RWPE1 (cell line): Measurements from ENCODE around the gene MRPL22.

Experiments used
- CTCF ChIA-PET: fragments of 350-600 bp; sonication (Branson Sonifier 250); formaldehyde crosslinking; extraction: SDS; loops from one replicate; lab custom pipeline; 2021; lab: Yijun Ruan, JAX
- POLR2A ChIA-PET: fragments of 400-600 bp; formaldehyde crosslinking; extraction: SDS; loops from one replicate; lab custom pipeline; 2020; ENCODE audit warnings: antibody characterized with exemption; ENCODE audit not compliant: low non-redundant PET; lab: Yijun Ruan, JAX
- DNase-seq: peaks from one replicate; pipeline ENCODE4 v3.0.0; 2012; ENCODE audit warnings: low spot score
- H3K27ac ChIP-seq: fragments of 450-650 bp; 2 replicates; pipeline ENCODE4 v1.5.1; 2017
- TF ChIP-seq, protein P1 (sequence below): fragments of 450-650 bp; conservative IDR thresholded peaks from 2 replicates; pipeline ENCODE4 v1.5.1; 2017; ENCODE audit warnings: low read depth, mild to moderate bottlenecking

Gene MRPL22

DNA sequence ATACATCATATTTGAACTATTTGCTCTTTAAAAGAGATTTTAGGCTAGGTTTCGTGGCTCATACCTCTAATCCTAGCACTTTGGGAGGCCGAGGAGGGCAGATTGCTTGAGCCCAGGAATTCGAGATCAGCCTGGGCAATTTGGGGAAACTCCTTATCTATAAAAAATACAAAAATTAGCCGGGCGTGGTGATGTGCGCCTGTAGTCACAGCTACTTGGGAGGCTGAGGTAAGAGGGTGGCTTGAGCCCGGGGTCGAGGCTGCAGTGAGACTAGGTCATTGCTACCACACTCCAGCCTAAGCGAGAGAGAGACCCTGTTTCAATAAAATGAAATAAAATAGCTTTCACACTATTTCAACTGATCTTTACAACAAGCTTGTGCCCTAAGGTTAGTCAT, 500 bp upstream of the MRPL22 start:
- peak overlapping the region; percentile 79 for H3K27ac ChIP-seq
- POLR2A ChIA-PET, result no interaction called here
- no peak for DNase-seq
- TF ChIP-seq, protein P1, sequence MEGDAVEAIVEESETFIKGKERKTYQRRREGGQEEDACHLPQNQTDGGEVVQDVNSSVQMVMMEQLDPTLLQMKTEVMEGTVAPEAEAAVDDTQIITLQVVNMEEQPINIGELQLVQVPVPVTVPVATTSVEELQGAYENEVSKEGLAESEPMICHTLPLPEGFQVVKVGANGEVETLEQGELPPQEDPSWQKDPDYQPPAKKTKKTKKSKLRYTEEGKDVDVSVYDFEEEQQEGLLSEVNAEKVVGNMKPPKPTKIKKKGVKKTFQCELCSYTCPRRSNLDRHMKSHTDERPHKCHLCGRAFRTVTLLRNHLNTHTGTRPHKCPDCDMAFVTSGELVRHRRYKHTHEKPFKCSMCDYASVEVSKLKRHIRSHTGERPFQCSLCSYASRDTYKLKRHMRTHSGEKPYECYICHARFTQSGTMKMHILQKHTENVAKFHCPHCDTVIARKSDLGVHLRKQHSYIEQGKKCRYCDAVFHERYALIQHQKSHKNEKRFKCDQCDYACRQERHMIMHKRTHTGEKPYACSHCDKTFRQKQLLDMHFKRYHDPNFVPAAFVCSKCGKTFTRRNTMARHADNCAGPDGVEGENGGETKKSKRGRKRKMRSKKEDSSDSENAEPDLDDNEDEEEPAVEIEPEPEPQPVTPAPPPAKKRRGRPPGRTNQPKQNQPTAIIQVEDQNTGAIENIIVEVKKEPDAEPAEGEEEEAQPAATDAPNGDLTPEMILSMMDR, result no peak
- CTCF ChIA-PET, result no interaction called here

DNA sequence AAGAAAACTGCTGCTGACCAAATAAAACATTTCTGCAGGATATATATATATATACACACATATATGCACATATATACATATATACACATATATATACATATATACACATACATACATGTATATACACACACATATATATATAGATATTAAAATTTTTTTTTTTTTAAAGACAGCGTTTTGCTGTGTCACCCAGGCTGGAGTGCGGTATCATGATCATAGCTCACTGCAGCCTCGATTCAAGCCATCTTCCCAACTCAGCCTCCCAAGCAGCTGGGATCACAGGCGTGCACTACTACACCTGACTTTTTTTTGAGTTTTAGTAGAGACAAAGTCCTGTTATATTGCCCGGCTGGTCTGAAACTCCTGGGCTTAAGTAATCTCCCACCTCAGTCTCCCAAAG, 2.7 kb downstream of the MRPL22 start:
- ChIA-PET CTCF (interaction anchor here (0.9 to 1.0 kb wide), 2 partner anchors 61 to 84 kb away, joined by 3 to 4 read pairs; no protein-coding TSS in a partner anchor), POLR2A (no interaction called here)
- no peak for DNase-seq
- TF ChIP-seq, protein P1, result no peak
- H3K27ac ChIP-seq, result no peak overlapping the region

DNA sequence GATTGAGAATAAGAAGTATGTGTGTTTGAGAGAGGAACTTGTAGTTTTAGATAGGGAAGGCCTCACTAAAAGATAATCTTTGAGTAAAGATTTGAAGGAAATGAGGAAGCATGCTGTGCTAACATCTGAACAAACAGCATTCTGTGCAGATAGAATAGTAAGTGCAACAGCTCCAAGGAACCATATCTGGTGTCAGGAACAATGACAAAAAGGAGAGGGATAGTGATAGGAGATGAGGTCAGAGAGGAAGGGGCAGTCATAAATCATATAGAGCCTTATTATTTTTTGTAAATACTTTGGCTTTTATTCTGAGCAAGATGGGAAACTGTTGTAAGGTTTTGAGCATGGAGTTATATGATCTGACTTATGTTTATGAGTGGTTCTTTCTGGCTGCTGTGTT, 3.8 kb downstream of the MRPL22 start:
- H3K27ac ChIP-seq, result no peak overlapping the region
- ChIA-PET CTCF (interaction anchor here (0.7 to 0.8 kb wide), 4 partner anchors 14 to 963 kb away, joined by 3 to 4 read pairs (median 4); no protein-coding TSS in a partner anchor), POLR2A (no interaction called here)
- TF ChIP-seq, protein P1, result no peak
- no peak for DNase-seq

DNA sequence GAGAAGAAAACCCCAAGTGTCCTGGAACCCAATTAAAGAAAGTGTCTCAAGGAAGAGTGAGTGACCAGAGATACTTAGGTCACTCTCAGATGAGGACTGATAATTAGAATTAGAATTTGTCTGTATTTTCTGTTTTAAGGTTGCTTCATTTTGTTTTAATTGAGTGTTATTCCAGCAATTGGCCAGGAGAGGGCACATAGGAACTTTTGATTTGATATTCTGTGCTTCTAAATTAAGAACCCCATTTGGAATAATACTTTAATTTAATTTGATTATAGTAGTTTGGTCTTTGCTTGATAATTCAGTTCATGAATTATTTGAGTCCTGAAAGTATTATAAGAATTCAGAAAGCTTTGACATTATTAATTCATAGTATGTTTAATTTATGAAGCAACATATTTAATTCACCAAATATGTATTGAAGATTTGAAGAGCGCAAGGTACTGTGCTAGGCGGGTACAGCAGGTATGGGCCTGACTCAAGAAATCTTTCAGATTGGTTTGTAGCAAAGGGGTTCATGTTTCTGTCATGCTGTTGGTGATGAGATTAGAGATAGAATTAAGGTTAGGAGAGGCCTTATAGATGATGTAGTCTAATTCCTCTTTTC, 4.9 kb downstream of the MRPL22 start:
- H3K27ac ChIP-seq, result no peak overlapping the region
- ChIA-PET CTCF (interaction anchor here (0.5 to 0.7 kb wide), 3 partner anchors 13 to 521 kb away, joined by 3 to 4 read pairs (median 3); no protein-coding TSS in a partner anchor), POLR2A (no interaction called here)
- TF ChIP-seq, protein P1, result peak; percentile 83
- peak; percentile 53 for DNase-seq

DNA sequence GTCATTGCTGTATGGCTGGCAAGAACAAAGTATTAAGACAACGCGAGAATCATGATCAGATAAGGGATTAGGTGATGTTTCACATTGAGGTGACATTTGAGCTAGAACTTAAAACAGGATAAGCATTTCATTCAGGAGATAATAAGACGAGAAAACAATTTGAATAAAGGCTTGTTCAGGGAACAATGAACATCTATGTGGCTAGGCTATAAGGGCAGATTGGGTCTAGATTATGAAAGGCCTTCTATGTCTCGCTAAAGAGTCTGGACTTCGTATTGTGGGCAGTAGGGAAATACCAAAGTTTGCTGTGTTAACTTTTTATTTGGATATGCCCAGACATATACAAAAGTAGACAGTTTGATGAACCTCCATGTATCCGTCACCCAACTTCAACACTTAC, 6.9 kb downstream of the MRPL22 start:
- H3K27ac ChIP-seq, result no peak overlapping the region
- no peak for DNase-seq
- TF ChIP-seq, protein P1, result no peak
- ChIA-PET CTCF (no interaction called here), POLR2A (no interaction called here)

DNA sequence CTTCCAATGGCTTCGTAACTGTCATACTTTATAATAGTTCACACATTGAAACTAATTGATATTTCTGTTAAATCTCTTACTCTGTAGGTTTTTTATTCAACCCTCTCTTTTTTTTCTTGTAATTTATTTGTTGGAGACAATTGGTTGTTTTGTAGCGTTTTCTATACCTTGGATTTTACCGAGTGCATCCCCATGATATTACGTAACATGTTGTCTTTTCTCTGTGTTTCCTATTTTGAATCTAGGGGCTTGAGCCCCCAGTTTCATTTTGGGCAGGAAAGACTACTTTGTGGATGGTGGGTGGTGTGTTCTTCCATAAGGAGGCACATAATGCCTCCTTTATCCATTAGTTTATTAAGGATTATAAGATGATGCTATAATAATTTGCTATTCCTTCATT, 7.4 kb downstream of the MRPL22 start:
- CTCF ChIA-PET, result no interaction called here

More for the DNA sequence above, 7.4 kb downstream of the MRPL22 start:
- TF ChIP-seq, protein P1, result no peak
- DNase-seq, result no peak
- H3K27ac ChIP-seq, result no peak overlapping the region
- POLR2A ChIA-PET, result no interaction called here
